GM19035 (cell line): ENCODE results near the gene RAD51C.
"Not testable (repeated sequence)": the region's sequence is repeated elsewhere in the genome, so short reads cannot be mapped to it uniquely, and the experiment has no call there.

Experiments used
- ATAC-seq: cut with Tn5 transposase; IDR thresholded peaks from one replicate; pipeline ENCODE4 v1.9.1; 2021; ENCODE audit not compliant: unreplicated experiment

Gene RAD51C

GRCh38 chr17:58684003-58684402 lies 8.4 kb upstream of the RAD51C start:
- ATAC-seq: no peak

GRCh38 chr17:58684462-58684861 lies 7.9 kb upstream of the RAD51C start:
- ATAC-seq: not testable (repeated sequence)

GRCh38 chr17:58686980-58687379 lies 5.4 kb upstream of the RAD51C start:
- ATAC-seq: no peak

GRCh38 chr17:58688521-58688920 lies 3.9 kb upstream of the RAD51C start:
- no peak for ATAC-seq

GRCh38 chr17:58690033-58690432 lies 2.4 kb upstream of the RAD51C start:
- ATAC-seq: not testable (repeated sequence)

GRCh38 chr17:58691701-58692238 lies 632 bp upstream of the RAD51C start, which contains the start of gene TEX14:
TEX14 (minus strand) TSS chr17:58692045; CDS start chr17:58652001, 40,044 bp downstream.
- no peak for ATAC-seq

- no peak for ATAC-seq
These were observed 806 bp downstream of the RAD51C start for GRCh38 chr17:58693208-58693607.

GRCh38 chr17:58693751-58694150 lies 1.3 kb downstream of the RAD51C start:
- no peak for ATAC-seq

GRCh38 chr17:58694302-58694701 lies 1.9 kb downstream of the RAD51C start:
- ATAC-seq: no peak

- ATAC-seq: no peak
These were observed 2.4 kb downstream of the RAD51C start for GRCh38 chr17:58694826-58695225.

GRCh38 chr17:58699771-58700170 lies 7.4 kb downstream of the RAD51C start:
- ATAC-seq: no peak

- ATAC-seq: peak; percentile 78
These were observed 9.7 kb downstream of the RAD51C start for GRCh38 chr17:58702045-58702476.

GRCh38 chr17:58702708-58703107 lies 10.3 kb downstream of the RAD51C start:
- no peak for ATAC-seq

- ATAC-seq: no peak
These were observed 10.9 kb downstream of the RAD51C start for GRCh38 chr17:58703137-58703915.

GRCh38 chr17:58703916-58704286 lies 11.5 kb downstream of the RAD51C start:
- ATAC-seq: no peak

GRCh38 chr17:58706351-58707140 lies 14.1 kb downstream of the RAD51C start:
- ATAC-seq: no peak

- ATAC-seq: no peak
These were observed 18.6 kb downstream of the RAD51C start for GRCh38 chr17:58710948-58711552.

GRCh38 chr17:58722274-58722673 lies 29.9 kb downstream of the RAD51C start:
- no peak for ATAC-seq

GRCh38 chr17:58722696-58723095 lies 30.3 kb downstream of the RAD51C start:
- ATAC-seq: no peak

- ATAC-seq: no peak
These were observed 36.4 kb downstream of the RAD51C start for GRCh38 chr17:58728798-58729197.

GRCh38 chr17:58730937-58731336 lies 38.5 kb downstream of the RAD51C start:
- no peak for ATAC-seq
